IPS DF 19.7 (cell line): ENCODE measurements around the gene THADA.

Source experiments
- DNase-seq: peaks from one replicate; pipeline ENCODE4 v3.0.0-alpha.2; 2013; ENCODE audit warnings: low read depth, low spot score

The THADA gene

DNA sequence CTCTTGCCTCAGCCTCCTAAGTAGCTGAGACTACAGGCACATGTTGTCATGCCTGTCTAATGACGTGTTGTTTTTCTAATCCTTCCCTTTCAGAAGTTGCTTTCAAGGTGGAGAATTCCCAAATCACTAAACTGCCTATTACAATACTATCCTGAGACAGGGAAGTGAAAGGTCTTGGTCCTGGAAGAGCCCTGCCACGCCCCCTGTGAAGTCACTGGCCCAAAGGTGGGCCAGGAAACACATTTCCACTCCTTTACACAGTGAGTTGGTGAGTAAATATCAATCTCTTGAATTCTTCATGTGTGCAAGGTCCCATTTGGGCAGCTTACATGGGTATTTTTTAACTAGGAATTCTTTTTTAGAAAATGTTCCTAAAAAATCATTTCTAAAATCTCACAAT lies 150.1 kb downstream of the THADA start:
- no peak for DNase-seq

- peak; percentile 68 for DNase-seq
These were observed 150.7 kb downstream of the THADA start for GRCh38 chr2:43444989-43445645.

DNA sequence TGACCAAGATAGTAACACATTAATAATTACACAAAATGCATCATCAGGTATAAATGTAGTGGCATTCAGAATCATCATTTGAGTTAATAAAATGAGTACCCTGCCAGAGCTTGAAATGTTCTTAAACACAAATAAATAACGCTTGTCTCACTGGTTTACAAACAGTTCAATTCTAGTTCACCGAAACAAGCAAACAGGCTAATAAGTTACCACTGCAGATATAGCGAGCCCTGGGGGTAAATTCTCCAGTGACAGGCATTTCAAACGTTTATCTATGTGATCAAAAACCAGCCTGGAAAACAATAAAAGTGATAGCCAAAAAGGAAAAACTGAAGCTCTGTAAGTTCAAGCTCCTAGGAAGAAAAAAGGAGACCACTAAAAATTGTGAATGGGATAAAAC lies 152.6 kb downstream of the THADA start:
- no peak for DNase-seq

DNA sequence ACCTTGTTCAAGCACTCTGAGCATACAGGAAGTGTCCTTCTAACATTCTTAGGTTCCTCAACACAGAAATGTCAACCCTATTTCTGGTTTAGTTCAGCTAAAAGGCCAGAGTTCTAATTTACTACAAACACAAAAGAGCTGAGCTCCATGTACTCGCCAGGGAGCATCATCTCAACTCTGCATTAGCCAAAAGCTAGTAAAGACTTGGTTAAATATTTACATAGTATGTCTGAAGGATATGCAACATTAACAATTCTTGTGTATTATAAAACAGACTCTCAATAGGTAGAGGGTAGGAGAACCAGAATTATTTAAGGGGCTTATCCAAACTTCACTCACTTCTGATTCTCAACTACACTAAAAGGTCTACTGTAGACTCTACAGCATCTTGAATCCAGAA lies 154.6 kb downstream of the THADA start:
- no peak for DNase-seq

DNA sequence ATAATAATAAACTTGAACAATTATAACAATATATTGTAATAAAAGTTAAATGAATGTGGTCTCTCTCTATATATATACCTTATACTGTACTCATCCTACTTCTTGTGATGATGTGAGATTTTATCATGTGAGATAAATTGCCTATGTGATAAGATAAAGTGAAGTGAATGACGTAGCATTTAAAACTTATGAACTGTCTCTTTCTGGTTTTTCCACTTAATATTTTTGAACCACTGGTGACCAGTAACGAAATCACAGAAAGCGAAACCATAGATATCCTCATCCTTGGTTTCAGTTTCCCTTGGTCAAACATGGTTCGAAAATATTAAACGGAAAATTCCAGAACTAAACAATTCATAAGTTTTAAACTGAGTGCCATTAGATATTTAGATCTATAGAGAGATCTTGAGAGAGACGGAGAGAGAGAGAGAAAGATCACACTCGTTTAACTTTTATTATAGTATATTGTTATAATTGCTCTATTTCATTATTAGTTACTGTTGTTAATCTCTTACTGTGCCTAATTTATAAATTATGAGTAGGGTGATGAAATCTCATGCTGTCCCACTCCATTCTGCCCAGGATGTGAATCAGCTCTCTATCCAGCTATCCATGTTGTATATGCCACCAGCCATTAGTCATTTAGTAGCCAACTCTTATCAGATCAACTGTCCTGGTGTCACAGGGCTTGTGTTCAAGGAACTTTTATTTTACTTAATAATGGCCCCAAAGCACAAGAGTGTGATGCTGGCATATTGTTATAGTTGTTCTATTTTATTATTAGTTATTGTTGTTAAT lies 156.8 kb downstream of the THADA start:
- no peak for DNase-seq

DNA sequence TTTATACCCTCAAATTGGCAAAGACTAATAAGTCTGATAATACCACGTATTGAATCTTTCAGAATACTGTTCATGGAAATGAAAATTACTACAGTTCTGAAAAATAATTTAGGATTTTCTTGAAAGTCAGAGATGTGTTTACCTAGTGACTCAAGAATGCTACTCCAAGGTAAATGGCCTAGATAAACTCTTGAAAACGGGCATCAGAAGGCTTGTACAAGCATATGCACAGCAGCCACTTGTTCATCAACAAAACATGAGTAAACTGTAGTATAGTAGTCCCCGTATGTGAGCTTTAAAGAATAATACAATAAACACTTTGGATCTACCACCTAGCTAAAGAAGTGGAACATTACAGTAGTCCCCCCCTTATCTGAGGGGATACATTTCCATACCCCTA lies 157.5 kb downstream of the THADA start:
- no peak for DNase-seq

GRCh38 chr2:43437363-43437762 lies 158.5 kb downstream of the THADA start:
- no peak for DNase-seq

- no peak for DNase-seq
These were observed 159.4 kb downstream of the THADA start for GRCh38 chr2:43436431-43436830.

DNA sequence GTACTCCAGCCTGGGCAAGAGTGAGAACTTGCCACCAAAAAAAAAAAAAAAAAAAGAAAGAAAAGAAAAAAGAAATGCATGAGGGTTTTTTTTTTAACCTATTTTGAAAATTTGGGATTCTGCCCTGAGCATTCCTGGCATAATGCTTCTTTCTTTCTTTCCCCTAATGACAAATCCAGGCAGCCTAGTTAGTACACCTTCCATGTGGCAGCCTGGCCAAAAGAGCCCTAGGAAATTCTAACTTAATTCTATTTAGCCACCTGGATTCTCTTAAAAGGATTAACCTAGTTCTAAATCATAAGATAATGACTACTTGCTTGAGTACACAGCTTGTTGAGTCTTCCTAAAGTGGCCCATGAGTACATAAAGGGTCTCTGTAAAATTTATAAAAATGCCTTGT lies 160.1 kb downstream of the THADA start:
- no peak for DNase-seq

GRCh38 chr2:43430489-43430888 lies 165.3 kb downstream of the THADA start:
- DNase-seq = no peak

DNA sequence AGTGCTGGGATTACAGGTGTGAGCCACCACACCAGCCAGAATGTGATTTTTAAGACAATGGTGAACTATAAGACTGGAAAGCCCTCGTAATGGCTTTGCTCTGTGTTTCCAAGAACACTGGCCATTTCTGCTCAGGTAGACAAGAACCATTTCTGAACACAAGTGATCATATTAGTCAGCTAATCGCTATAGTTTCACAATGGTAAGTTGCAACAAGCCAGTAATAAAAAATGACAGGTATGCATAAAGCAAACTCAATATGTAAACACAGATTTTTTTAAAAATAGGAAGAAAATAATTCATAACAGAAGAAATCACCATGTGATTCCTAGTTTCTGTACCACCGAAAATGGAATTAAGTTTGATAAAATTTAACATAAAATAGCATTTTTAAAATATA lies 166.5 kb downstream of the THADA start:
- DNase-seq = no peak

GRCh38 chr2:43427032-43427424 lies 168.8 kb downstream of the THADA start:
- DNase-seq = no peak

DNA sequence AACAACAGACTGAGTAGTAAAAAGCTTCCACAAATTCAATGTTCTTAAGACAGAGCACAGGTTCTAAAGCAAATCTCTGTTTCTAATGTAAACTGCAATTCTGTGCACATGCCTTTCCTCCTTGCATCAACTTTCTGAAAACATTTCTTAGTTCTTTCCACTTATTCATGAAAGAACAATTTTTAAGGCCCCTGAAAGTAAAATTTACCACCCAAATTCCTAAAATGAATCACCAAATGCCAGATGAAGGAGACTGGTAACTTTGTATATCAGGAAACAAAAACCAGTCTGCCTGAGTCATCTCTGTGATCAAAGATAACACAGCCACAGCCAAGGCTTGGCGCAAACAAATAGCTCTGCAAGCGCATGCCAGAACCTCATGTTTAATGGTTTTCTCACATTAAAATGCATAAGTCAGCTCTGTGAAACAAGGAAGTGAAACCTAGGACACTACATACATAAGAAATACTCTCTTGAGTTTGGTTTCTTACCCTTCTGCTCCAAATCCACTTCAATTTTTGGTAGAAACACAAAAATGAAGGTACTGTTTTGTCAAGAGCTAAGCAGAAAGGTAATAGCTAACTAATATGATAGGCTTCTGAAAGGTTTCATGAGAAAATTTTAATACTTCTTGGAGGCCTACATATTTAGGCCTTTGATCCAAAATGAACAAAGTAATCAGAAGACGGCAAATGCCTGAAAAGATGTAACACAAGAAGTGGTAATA lies 169.4 kb downstream of the THADA start:
- no peak for DNase-seq

- no peak for DNase-seq
These were observed 170.2 kb downstream of the THADA start for GRCh38 chr2:43425659-43426058.

- no peak for DNase-seq
These were observed 171.3 kb downstream of the THADA start for GRCh38 chr2:43424262-43425207.

DNA sequence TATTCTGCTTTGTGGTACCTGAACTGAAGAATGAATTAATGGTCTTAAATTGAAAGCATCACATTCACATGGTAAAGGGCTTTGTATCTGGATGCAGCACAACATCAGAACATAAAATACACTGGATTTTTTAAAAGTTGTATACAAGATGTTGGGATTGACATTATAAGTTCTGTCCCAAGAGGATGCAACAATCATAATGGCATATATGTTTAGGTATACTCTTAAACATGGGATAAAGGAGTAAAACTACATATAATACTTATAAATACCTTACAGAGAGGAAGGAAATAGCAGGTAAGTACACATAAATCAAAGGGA lies 171.9 kb downstream of the THADA start:
- DNase-seq = no peak

GRCh38 chr2:43421194-43421593 lies 174.6 kb downstream of the THADA start:
- no peak for DNase-seq

DNA sequence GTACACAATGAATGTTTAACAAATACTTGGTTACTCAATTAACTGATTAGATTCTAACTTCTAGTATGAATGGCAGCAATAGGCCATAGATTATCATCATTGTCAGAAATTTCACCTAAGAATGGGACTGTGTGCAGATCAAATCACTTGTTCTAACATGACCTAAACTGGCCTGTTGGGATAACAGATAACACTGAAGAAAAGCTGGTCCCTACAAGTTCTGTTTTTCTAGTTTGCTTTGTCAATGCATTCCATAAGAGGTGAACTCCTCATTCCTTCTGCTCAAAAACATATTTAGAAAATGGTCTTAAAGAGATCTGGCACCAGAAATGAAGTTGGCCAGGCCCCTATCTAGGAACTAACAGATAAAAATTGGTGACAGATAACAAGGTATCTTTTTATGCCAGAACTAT lies 175.4 kb downstream of the THADA start:
- no peak for DNase-seq

DNA sequence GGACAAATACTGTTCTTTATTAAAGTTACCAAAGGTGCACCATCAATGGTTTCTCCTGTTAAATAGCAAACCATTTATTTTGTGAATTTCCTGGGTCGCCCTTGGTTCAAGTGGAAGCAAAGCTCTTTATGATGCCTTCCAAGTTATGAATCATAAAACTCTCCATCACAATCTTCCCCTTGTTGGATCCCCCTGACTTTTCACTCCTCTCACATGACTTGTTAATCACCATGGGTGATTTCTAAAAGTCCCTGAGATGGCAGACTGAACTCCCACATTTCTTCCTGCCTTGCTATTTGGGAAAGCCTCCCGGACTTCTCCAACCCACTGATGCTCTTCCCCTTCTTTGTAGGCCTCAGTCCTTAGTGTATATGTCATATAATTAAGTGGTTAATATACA lies 176.0 kb downstream of the THADA start:
- no peak for DNase-seq

DNA sequence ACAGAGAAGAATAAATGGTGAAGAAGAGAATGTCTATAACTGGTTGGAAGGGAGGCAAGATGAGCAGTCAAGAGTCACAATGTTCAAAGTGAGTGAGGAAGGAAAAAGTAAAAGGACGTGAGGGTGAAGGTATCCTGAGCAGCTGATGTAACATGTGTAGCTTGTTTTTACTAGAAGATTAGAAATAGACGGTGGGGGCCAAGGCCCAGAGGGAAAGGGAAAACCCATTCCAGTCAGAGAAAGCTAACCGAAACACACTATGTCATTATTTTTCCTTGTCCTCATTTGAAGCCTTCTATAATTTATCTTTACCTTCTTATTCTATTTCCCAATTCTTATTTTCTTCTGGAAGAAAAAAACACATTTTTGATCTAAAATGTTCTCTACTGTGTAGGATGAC lies 176.6 kb downstream of the THADA start:
- DNase-seq = no peak

GRCh38 chr2:43418680-43419079 lies 177.2 kb downstream of the THADA start:
- DNase-seq = no peak

- no peak for DNase-seq
These were observed 178.5 kb downstream of the THADA start for GRCh38 chr2:43417300-43417699.
